ENCODE results near the gene DNAH11.

GRCh38 chr7:21651697-21652096 lies 108.9 kb downstream of the DNAH11 start:
- no peak for TF ChIP-seq CTCF (conservative IDR thresholded peaks at IDR 0.05; ENCODE audit: low read depth, low read length)
- no peak for TF ChIP-seq EZH2 (IDR thresholded peaks at IDR 0.05; ENCODE audit: borderline replicate concordance, low read depth, low read length, poor library complexity, severe bottlenecking)
